ENCODE data around the gene CYTH3. TPM values are rescaled to one million over a fixed set of nuclear protein-coding genes. Genes with fewer than 3 reads are reported as not detected.

Gene CYTH3
- total and polyA plus RNA-seq, 2 of the 4 experiments (the other 2 are of a cell fraction): 14.2 to 34.8 TPM

DNA sequence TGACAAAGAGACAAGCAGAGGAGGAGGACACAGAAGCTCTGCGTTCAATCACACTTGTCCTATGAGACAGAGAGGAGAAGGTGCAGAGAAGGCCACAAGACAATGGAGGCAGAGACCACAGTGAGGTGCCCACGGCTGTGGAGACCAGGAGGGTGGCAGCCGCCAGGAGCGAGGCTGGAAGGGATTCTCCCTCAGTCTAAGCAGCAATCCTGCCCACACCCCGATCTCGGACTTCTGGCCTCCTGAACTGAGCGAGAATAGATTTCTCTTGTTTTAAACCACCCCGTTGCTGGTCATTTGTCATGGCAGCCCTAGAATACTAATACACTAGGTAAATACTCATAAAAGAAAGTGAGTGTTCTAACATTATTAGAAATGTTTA, 92.1 kb downstream of the CYTH3 start:
- Histone ChIP-seq H2AK9ac (replicated peaks; ENCODE audit: low read depth, low read length, poor library complexity) (no peak overlapping the region), H2BK120ac (ENCODE audit: low read depth, low read length) (no peak overlapping the region; the same call in 1 of the 2 replicates), H3K23ac (ENCODE audit: low read depth, low read length) (no peak overlapping the region), H3K27me3 (ENCODE audit: control insufficient read depth, insufficient read depth, low read length) (no peaks in the 10 kb centered on the region), H3K27ac (ENCODE audit: insufficient read depth, low read length) (no peak overlapping the region), H3K36me3 (ENCODE audit: control insufficient read depth, insufficient read depth, low read length) (peaks cover 14% of the 10 kb centered on the region), H2BK20ac (ENCODE audit: low read depth, low read length) (no peak overlapping the region), H2AFZ (replicated peaks; ENCODE audit: low read length, poor library complexity) (no peak overlapping the region), H3K9me3 (ENCODE audit: control insufficient read depth, insufficient read depth, low read length) (no peaks in the 10 kb centered on the region), H3K9ac (ENCODE audit: low read depth, low read length) (no peak overlapping the region), H3K56ac (ENCODE audit: extremely low read depth, insufficient read depth, low read length) (no peak overlapping the region), H4K20me1 (ENCODE audit: insufficient read depth, low read length) (0 out of 2 replicates have a peak, but pooled peaks cover 3% of the 10 kb centered on the region), H3K4me1 (ENCODE audit: control insufficient read depth, insufficient read depth, low read length) (peaks cover 10% of the 10 kb centered on the region), H3K9me1 (ENCODE audit: insufficient read depth, low read length) (peaks cover 15% of the 10 kb centered on the region), H3K4me2 (ENCODE audit: low read depth, low read length) (no peak overlapping the region), H2BK5ac (ENCODE audit: low read depth, low read length, poor library complexity, severe bottlenecking) (no peak overlapping the region), H3K4ac (ENCODE audit: low read depth, low read length) (no peak overlapping the region), H4K91ac (ENCODE audit: insufficient read depth, low read depth, low read length) (peak overlapping the region; percentile 9; the same call in 1 of the 2 replicates), H3K14ac (replicated peaks; ENCODE audit: low read depth, low read length) (no peak overlapping the region), H3K4me3 (ENCODE audit: insufficient read depth, low read depth, low read length) (no peak overlapping the region), H2BK15ac (ENCODE audit: low read depth, low read length) (no peak overlapping the region; the same call in 2 of the 3 replicates), H2AK5ac (ENCODE audit: low read depth, low read length) (0 out of 2 replicates have a peak overlapping the region, but pooled peaks have one; percentile 63), H4K5ac (ENCODE audit: low read depth, low read length) (no peak overlapping the region), H4K8ac (ENCODE audit: low read depth in 2 of 2, low read length in 2 of 2) (no peak overlapping the region), H3K79me1 (ENCODE audit: low read depth in 1 of 2, low read length in 2 of 2) (peaks cover 10 to 43% of the 10 kb centered on the region in 2 experiments), H3K18ac (ENCODE audit: low read depth, low read length) (no peak overlapping the region)
- intact Hi-C loops (cut with micrococcal nuclease): no loop called here
- DNase-seq (no peak), ATAC-seq (ENCODE audit: low read depth) (no peak)
- WGBS, 2 experiments (ENCODE audit: extremely low coverage in 2 of 2, insufficient read length in 1 of 2): no CpG with 5 or more reads among the region's 8 CpGs
- in situ Hi-C loops (cut with MboI; ENCODE audit: low sequenced_read_pairs): no loop called here
- TF ChIP-seq FOS (IDR thresholded peaks at IDR 0.05; ENCODE audit: low read depth, low read length) (no peak), RCOR1 (IDR thresholded peaks at IDR 0.05; ENCODE audit: insufficient replicate concordance, low read length) (no peak), CEBPB (IDR thresholded peaks at IDR 0.05; ENCODE audit: low read depth, low read length) (no peak)
- TF ChIP-seq, protein P1, sequence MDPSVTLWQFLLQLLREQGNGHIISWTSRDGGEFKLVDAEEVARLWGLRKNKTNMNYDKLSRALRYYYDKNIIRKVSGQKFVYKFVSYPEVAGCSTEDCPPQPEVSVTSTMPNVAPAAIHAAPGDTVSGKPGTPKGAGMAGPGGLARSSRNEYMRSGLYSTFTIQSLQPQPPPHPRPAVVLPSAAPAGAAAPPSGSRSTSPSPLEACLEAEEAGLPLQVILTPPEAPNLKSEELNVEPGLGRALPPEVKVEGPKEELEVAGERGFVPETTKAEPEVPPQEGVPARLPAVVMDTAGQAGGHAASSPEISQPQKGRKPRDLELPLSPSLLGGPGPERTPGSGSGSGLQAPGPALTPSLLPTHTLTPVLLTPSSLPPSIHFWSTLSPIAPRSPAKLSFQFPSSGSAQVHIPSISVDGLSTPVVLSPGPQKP (IDR thresholded peaks at IDR 0.05; ENCODE audit: borderline replicate concordance, low read depth, low read length): no peak
- BruUV-seq (replicated peaks): no TSS peak
- dilution Hi-C loops (cut with HindIII; ENCODE audit: low sequenced_read_pairs, unreplicated experiment): no loop called here
- ChIA-PET POLR2A (ENCODE audit: unreplicated experiment) (no interaction called here), CTCF (no interaction called here)
